H1 (cell line): ENCODE measurements around the gene RPUSD3. TPM values are rescaled to one million over a fixed set of nuclear protein-coding genes. Genes with fewer than 3 reads are reported as not detected.

Experiments used
- CTCF ChIA-PET: fragments of 300-600 bp; sonication (Branson Sonifier 250); formaldehyde crosslinking; loops from one replicate; lab custom pipeline; 2021; ENCODE audit not compliant: partially characterized antibody; lab: Charles Lee
- POLR2A ChIA-PET: fragments of 300-600 bp; sonication (Branson Sonifier 250); formaldehyde crosslinking; loops from one replicate; lab custom pipeline; 2021; ENCODE audit warnings: inconsistent platforms; ENCODE audit not compliant: partially characterized antibody; lab: Charles Lee
- DNase-seq, 2 experiments: peaks; one replicate each; pipeline versions ENCODE4 v3.0.0 to v3.0.0-alpha.2; 2010 to 2022; ENCODE audit warnings: low spot score in 2 of 2, low read depth in 1 of 2, mixed read lengths in 1 of 2
- FAIRE-seq: peaks from 2 replicates; lab custom pipeline; 2011; peaks lifted over from hg19 to GRCh38; lab: Jason Lieb, UNC
- H2AFZ ChIP-seq: 2 replicates; pipeline ENCODE4 v1.8.1; 2012; ENCODE audit warnings: low read length, inconsistent platforms
- H2AK5ac ChIP-seq: 2 replicates; pipeline ENCODE4 v1.6.1; 2013; ENCODE audit warnings: low read depth, low read length
- H2BK120ac ChIP-seq: replicated peaks from 2 replicates; pipeline ENCODE3; 2013; ENCODE audit warnings: low read depth, low read length, inconsistent platforms
- H2BK12ac ChIP-seq: 2 replicates; pipeline ENCODE4 v1.6.1; 2013; ENCODE audit warnings: low read depth, low read length
- H2BK15ac ChIP-seq: 2 replicates; pipeline ENCODE4 v1.6.1; 2013; ENCODE audit warnings: low read length
- H2BK20ac ChIP-seq: 2 replicates; pipeline ENCODE4 v1.6.1; 2013; ENCODE audit warnings: low read length
- H2BK5ac ChIP-seq: 2 replicates; pipeline ENCODE4 v1.6.1; 2013; ENCODE audit warnings: low read depth, low read length
- H3K14ac ChIP-seq: 2 replicates; pipeline ENCODE4 v1.6.1; 2013; ENCODE audit warnings: inconsistent platforms; ENCODE audit not compliant: insufficient read length
- H3K18ac ChIP-seq: 2 replicates; pipeline ENCODE4 v1.6.1; 2013; ENCODE audit warnings: low read length; ENCODE audit errors: extremely low read depth
- H3K23ac ChIP-seq: 2 replicates; pipeline ENCODE4 v1.6.1; 2013; ENCODE audit warnings: inconsistent platforms; ENCODE audit not compliant: insufficient read length
- H3K23me2 ChIP-seq: 2 replicates; pipeline ENCODE4 v1.6.1; 2013; ENCODE audit warnings: low read depth, low read length
- H3K27ac ChIP-seq: 2 replicates; pipeline ENCODE4 v1.6.1; 2011; ENCODE audit warnings: low read depth, low read length, inconsistent platforms
- H3K27me3 ChIP-seq, 4 experiments: replicated peaks in 1 of 4; 1 replicate in 1 of 4; 2 replicates in 3 of 4; pipeline versions ENCODE4 v1.6.1 to v1.8.1; 2011 to 2013; ENCODE audit warnings: low read length in 3 of 4, mild to moderate bottlenecking in 3 of 4, inconsistent platforms in 2 of 4, mixed read lengths in 2 of 4, moderate library complexity in 1 of 4; ENCODE audit not compliant: control insufficient read depth in 3 of 4, insufficient read depth in 3 of 4; ENCODE audit errors: extremely low read depth in 1 of 4
- H3K36me3 ChIP-seq, 4 experiments: 2 replicates each; pipeline versions ENCODE4 v1.6.1 to v1.8.1; 2011 to 2013; ENCODE audit warnings: mild to moderate bottlenecking in 4 of 4, low read length in 3 of 4, moderate library complexity in 2 of 4, control low read depth in 1 of 4, inconsistent platforms in 1 of 4; ENCODE audit not compliant: insufficient read depth in 4 of 4, control insufficient read depth in 2 of 4
- H3K4ac ChIP-seq: replicated peaks from 2 replicates; pipeline ENCODE3; 2013; ENCODE audit warnings: low read length, low read depth, mixed read lengths, inconsistent platforms; ENCODE audit not compliant: insufficient read length
- H3K4me1 ChIP-seq, 4 experiments: replicated peaks in 1 of 4; 1 replicate in 1 of 4; 2 replicates in 3 of 4; pipeline versions ENCODE4 v1.6.1 to v1.8.1; 2011 to 2013; ENCODE audit warnings: low read length in 3 of 4, inconsistent platforms in 2 of 4, mixed read lengths in 1 of 4; ENCODE audit not compliant: insufficient read depth in 4 of 4, control insufficient read depth in 3 of 4
- H3K4me2 ChIP-seq, 2 experiments: 2 replicates each; pipeline versions ENCODE4 v1.6.1 to v1.8.1; 2011 to 2013; ENCODE audit warnings: low read depth in 2 of 2, low read length in 2 of 2, control low read depth in 1 of 2, inconsistent platforms in 1 of 2, mild to moderate bottlenecking in 1 of 2; ENCODE audit not compliant: insufficient read depth in 1 of 2
- H3K4me3 ChIP-seq, 4 experiments: fragments of 200-600, 300-600 bp in 1 of 4; sonication (generic), shearing (Covaris generic), sonication (Bioruptor Twin) in 1 of 4; 2 replicates each; pipeline versions ENCODE4 v1.5.1 to v1.8.1; 2011 to 2016; ENCODE audit warnings: low read length in 4 of 4, low read depth in 3 of 4, control low read depth in 2 of 4, inconsistent platforms in 2 of 4, mild to moderate bottlenecking in 2 of 4, mixed read lengths in 1 of 4, moderate library complexity in 1 of 4; ENCODE audit not compliant: insufficient read depth in 2 of 4; ENCODE audit errors: extremely low read depth in 1 of 4
- H3K56ac ChIP-seq: replicated peaks from 2 replicates; pipeline ENCODE3; 2013; ENCODE audit warnings: low read depth, mild to moderate bottlenecking, mixed read lengths, low read length, inconsistent platforms; ENCODE audit not compliant: insufficient read length
- H3K79me1 ChIP-seq: 2 replicates; pipeline ENCODE4 v1.6.1; 2013; ENCODE audit warnings: low read depth, low read length, control low read depth
- H3K79me2 ChIP-seq, 2 experiments: 2 replicates each; pipeline versions ENCODE4 v1.6.1 to v1.8.1; 2012 to 2013; ENCODE audit warnings: low read length in 2 of 2, mild to moderate bottlenecking in 2 of 2, inconsistent platforms in 1 of 2; ENCODE audit not compliant: insufficient read depth in 2 of 2, control insufficient read depth in 1 of 2
- H3K9ac ChIP-seq, 4 experiments: replicated peaks in 1 of 4; 1 replicate in 1 of 4; 2 replicates in 3 of 4; pipeline versions ENCODE4 v1.6.1 to v1.8.1; 2011 to 2013; ENCODE audit warnings: low read depth in 3 of 4, low read length in 3 of 4, control low read depth in 2 of 4, mild to moderate bottlenecking in 2 of 4, moderate library complexity in 2 of 4, inconsistent platforms in 1 of 4; ENCODE audit errors: extremely low read depth in 1 of 4
- H3K9me3 ChIP-seq, 2 experiments: 2 replicates each; pipeline versions ENCODE4 v1.6.1 to v1.8.1; 2012 to 2013; ENCODE audit warnings: mild to moderate bottlenecking in 2 of 2, moderate library complexity in 2 of 2, control low read depth in 1 of 2, inconsistent platforms in 1 of 2, low read depth in 1 of 2, low read length in 1 of 2, mixed read lengths in 1 of 2; ENCODE audit not compliant: insufficient read depth in 2 of 2
- H4K20me1 ChIP-seq, 2 experiments: replicated peaks in 1 of 2; 2 replicates each; pipeline versions ENCODE3 to v1.8.1; 2011 to 2013; ENCODE audit warnings: inconsistent platforms in 2 of 2, low read length in 2 of 2, mild to moderate bottlenecking in 1 of 2; ENCODE audit not compliant: insufficient read depth in 2 of 2, control insufficient read depth in 1 of 2
- H4K5ac ChIP-seq: 2 replicates; pipeline ENCODE4 v1.6.1; 2013; ENCODE audit warnings: low read length, low read depth, mixed read lengths, inconsistent platforms; ENCODE audit not compliant: insufficient read length
- H4K8ac ChIP-seq: 2 replicates; pipeline ENCODE4 v1.8.0; 2013; ENCODE audit warnings: mild to moderate bottlenecking, moderate library complexity, low read length, inconsistent platforms; ENCODE audit not compliant: insufficient read depth; ENCODE audit errors: extremely low read depth
- H4K91ac ChIP-seq: replicated peaks from 2 replicates; pipeline ENCODE3; 2013; ENCODE audit warnings: low read length, mixed read lengths, inconsistent platforms; ENCODE audit not compliant: insufficient read length
- CBX8 ChIP-seq: fragments of 300-800, 300-1000 bp; sonication (generic); IDR thresholded peaks from 2 replicates; pipeline ENCODE4 v1.7.1; 2016; ENCODE audit warnings: low read depth, low read length, borderline replicate concordance
- CTCF ChIP-seq, 3 experiments: IDR thresholded peaks; 1 replicate in 2 of 3; 2 replicates in 1 of 3; pipeline versions ENCODE4 v1.5.1 to v1.6.1; 2011; ENCODE audit warnings: low read length in 3 of 3, mild to moderate bottlenecking in 3 of 3, inconsistent platforms in 2 of 3, low read depth in 1 of 3, moderate library complexity in 1 of 3; ENCODE audit not compliant: insufficient read depth in 1 of 3; ENCODE audit errors: control extremely low read depth in 1 of 3
- RAD21 ChIP-seq, 2 experiments: IDR thresholded peaks in 1 of 2; conservative IDR thresholded peaks in 1 of 2; 2 replicates each; pipeline ENCODE4 v1.6.1; 2011; ENCODE audit warnings: low read depth in 2 of 2, low read length in 2 of 2, improper control_type of control experiment in 1 of 2, inconsistent platforms in 1 of 2, mild to moderate bottlenecking in 1 of 2, moderate library complexity in 1 of 2
- SP1 ChIP-seq: IDR thresholded peaks from 2 replicates; pipeline ENCODE4 v1.6.1; 2011; ENCODE audit warnings: low read depth, low read length
- WGBS, 2 experiments: shearing (Covaris generic) in 1 of 2; methylation state at CpG; one replicate each; pipeline versions ENCODE4 v1.1.6 to v1.1.7; 2013 to 2015; ENCODE audit warnings: low lambda C conversion rate in 2 of 2, mixed read lengths in 2 of 2, inconsistent platforms in 1 of 2, low coverage in 1 of 2, missing lambda C conversion rate in 1 of 2; ENCODE audit not compliant: insufficient replicate concordance in 2 of 2, insufficient coverage in 1 of 2, insufficient read length in 1 of 2; ENCODE audit errors: extremely low coverage in 1 of 2, missing lambda C conversion rate in 1 of 2; 5-methylcytosine and 5-hydroxymethylcytosine counted together
- polyA plus RNA-seq, 7 experiments: library from polyadenylated mRNA; depleted of rRNA in 3 of 7; stranded (reverse) in 5 of 7; unstranded in 2 of 7; fragments of >200 nt in 5 of 7; fragments of 200-250 nt in 2 of 7; gene quantifications; 1 replicate in 5 of 7; 2 replicates in 1 of 7; 4 replicates in 1 of 7; pipeline versions ENCODE4 v1.2.1 to v1.2.3, GENCODE V29; 2011 to 2013; ENCODE audit warnings: missing spikeins in 2 of 7, mixed read lengths in 2 of 7
- total RNA-seq: library from RNA; stranded (reverse); fragmentation: NEBNext Ultra II Directional; extraction: Animal tissue kit (Norgen Biotek cat#: 25700); gene quantifications from 2 replicates; pipeline ENCODE4 v1.2.1, GENCODE V29; 2021
- TF ChIP-seq, protein P1 (sequence below): IDR thresholded peaks from 2 replicates; pipeline ENCODE4 v1.6.1; 2012; ENCODE audit warnings: low read length, inconsistent platforms

RPUSD3 gene
- total and polyA plus RNA-seq, 2 of the 8 experiments (the other 6 are each of a cell fraction or from before 2014, with no cell fraction given): 68.4 to 154 TPM

- Histone ChIP-seq H3K27me3 (no peaks in the 10 kb centered on the region), H3K4me3 (no peak overlapping the region), H3K23ac (no peak overlapping the region), H3K4me1 (no peaks in the 10 kb centered on the region), H3K18ac (no peak overlapping the region), H2AFZ (no peak overlapping the region), H2AK5ac (no peak overlapping the region), H3K4ac (no peak overlapping the region), H4K20me1 (peaks cover 0 to 10% of the 10 kb centered on the region in 2 experiments), H2BK5ac (no peak overlapping the region), H2BK120ac (no peak overlapping the region), H3K14ac (no peak overlapping the region), H2BK12ac (no peak overlapping the region), H2BK15ac (no peak overlapping the region), H3K79me2 (peaks cover 0 to 13% of the 10 kb centered on the region in 2 experiments; a peak in 2 of 4 replicates), H3K4me2 (no peak overlapping the region), H3K79me1 (no peaks in the 10 kb centered on the region; the same call in 1 of the 2 replicates), H3K23me2 (no peaks in the 10 kb centered on the region), H3K9ac (no peak overlapping the region), H3K9me3 (no peaks in the 10 kb centered on the region), H3K27ac (no peak overlapping the region), H4K5ac (no peak overlapping the region), H3K56ac (no peak overlapping the region), H4K8ac (no peak overlapping the region), H2BK20ac (no peak overlapping the region), H4K91ac (no peak overlapping the region), H3K36me3 (peaks cover 31 to 79% (median 64%) of the 10 kb centered on the region in 4 experiments)
- FAIRE-seq: no peak
- peak in 2 of 3 experiments; percentile 23 to 35; a peak in 2 of 4 replicates for TF ChIP-seq CTCF (IDR thresholded peaks at IDR 0.05; ENCODE audit: control extremely low read depth in 1 of 3, insufficient read depth in 1 of 3, low read depth in 1 of 3, low read length in 3 of 3)
- TF ChIP-seq, protein P1, sequence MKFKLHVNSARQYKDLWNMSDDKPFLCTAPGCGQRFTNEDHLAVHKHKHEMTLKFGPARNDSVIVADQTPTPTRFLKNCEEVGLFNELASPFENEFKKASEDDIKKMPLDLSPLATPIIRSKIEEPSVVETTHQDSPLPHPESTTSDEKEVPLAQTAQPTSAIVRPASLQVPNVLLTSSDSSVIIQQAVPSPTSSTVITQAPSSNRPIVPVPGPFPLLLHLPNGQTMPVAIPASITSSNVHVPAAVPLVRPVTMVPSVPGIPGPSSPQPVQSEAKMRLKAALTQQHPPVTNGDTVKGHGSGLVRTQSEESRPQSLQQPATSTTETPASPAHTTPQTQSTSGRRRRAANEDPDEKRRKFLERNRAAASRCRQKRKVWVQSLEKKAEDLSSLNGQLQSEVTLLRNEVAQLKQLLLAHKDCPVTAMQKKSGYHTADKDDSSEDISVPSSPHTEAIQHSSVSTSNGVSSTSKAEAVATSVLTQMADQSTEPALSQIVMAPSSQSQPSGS: no peak
- no peak for TF ChIP-seq SP1
- TF ChIP-seq CBX8: no peak
- peak; percentile 11 to 19; a peak in 2 of 4 replicates for TF ChIP-seq RAD21 (IDR thresholded peaks at IDR 0.05 in 1 of 2, conservative IDR thresholded peaks at IDR 0.05 in 1 of 2; ENCODE audit: low read depth in 2 of 2, low read length in 2 of 2)
- CTCF ChIA-PET: interaction anchor here (0.9 to 1.5 kb wide), 6 partner anchors 9 to 29 kb away, joined by 3 to 5 read pairs (median 3); partner anchors contain the start of gene TTLL3
- 91% methylated on average over 5 of the region's 5 CpGs; no CpG with 5 or more reads in 1 of the 2 experiments for WGBS, 2 experiments
- POLR2A ChIA-PET: interaction anchor here (1.3 kb wide), 1 partner anchor 9 kb away, joined by 8 read pairs; no protein-coding TSS in a partner anchor
- no peak for DNase-seq
These were observed 43.3 kb downstream of the RPUSD3 start for GRCh38 chr3:9800529-9800928.
